Trophoblast cell (in vitro differentiated cells and primary cell): Measurements from ENCODE around the gene WDR45.
A peak's percentile ranks its signal among the peaks of the same experiment; 100 is the strongest.

Experiments used
- DNase-seq, 2 donors: peaks; one replicate each; pipeline ENCODE4 v3.0.0-alpha.2; 2016
- H2AFZ ChIP-seq: 2 replicates; pipeline ENCODE4 v1.6.1; 2013; ENCODE audit warnings: low read length, moderate library complexity, mild to moderate bottlenecking; ENCODE audit not compliant: insufficient read depth, poor library complexity
- H2AK5ac ChIP-seq: 2 replicates; pipeline ENCODE4 v1.6.1; 2013; ENCODE audit warnings: mild to moderate bottlenecking, low read length
- H2BK120ac ChIP-seq: 2 replicates; pipeline ENCODE4 v1.6.1; 2013; ENCODE audit warnings: low read length, mild to moderate bottlenecking, moderate library complexity; ENCODE audit not compliant: insufficient read depth, poor library complexity
- H2BK12ac ChIP-seq: 2 replicates; pipeline ENCODE4 v1.6.1; 2013; ENCODE audit warnings: mild to moderate bottlenecking, low read length, moderate library complexity
- H2BK5ac ChIP-seq: 2 replicates; pipeline ENCODE4 v1.6.1; 2013; ENCODE audit warnings: low read length, low read depth, moderate library complexity, mild to moderate bottlenecking; ENCODE audit not compliant: poor library complexity
- H3K14ac ChIP-seq: 2 replicates; pipeline ENCODE4 v1.6.1; 2013; ENCODE audit warnings: mild to moderate bottlenecking, low read length
- H3K18ac ChIP-seq: 2 replicates; pipeline ENCODE4 v1.6.1; 2013; ENCODE audit warnings: mild to moderate bottlenecking, low read length
- H3K23ac ChIP-seq: 2 replicates; pipeline ENCODE4 v1.6.1; 2013; ENCODE audit warnings: low read length
- H3K27ac ChIP-seq: 2 replicates; pipeline ENCODE4 v1.5.1; 2013; ENCODE audit warnings: low read depth, mild to moderate bottlenecking, inconsistent platforms, low read length, moderate library complexity
- H3K27me3 ChIP-seq: 2 replicates; pipeline ENCODE4 v1.6.1; 2013; ENCODE audit warnings: inconsistent platforms, mild to moderate bottlenecking, low read length, moderate library complexity; ENCODE audit not compliant: insufficient read depth
- H3K36me3 ChIP-seq, 2 experiments: 1 replicate in 1 of 2; 2 replicates in 1 of 2; pipeline ENCODE4 v1.6.1; 2013; ENCODE audit warnings: low read length in 2 of 2, mild to moderate bottlenecking in 2 of 2, moderate library complexity in 1 of 2; ENCODE audit not compliant: insufficient read depth in 2 of 2, control insufficient read depth in 1 of 2
- H3K4ac ChIP-seq: 2 replicates; pipeline ENCODE4 v1.6.1; 2013; ENCODE audit warnings: low read depth, mild to moderate bottlenecking, low read length, moderate library complexity
- H3K4me1 ChIP-seq, 2 experiments: 1 replicate in 1 of 2; 2 replicates in 1 of 2; pipeline ENCODE4 v1.6.1; 2013; ENCODE audit warnings: low read length in 2 of 2, mild to moderate bottlenecking in 2 of 2, moderate library complexity in 1 of 2; ENCODE audit not compliant: insufficient read depth in 2 of 2, control insufficient read depth in 1 of 2
- H3K4me2 ChIP-seq: 2 replicates; pipeline ENCODE4 v1.6.1; 2013; ENCODE audit warnings: inconsistent platforms, mild to moderate bottlenecking, low read length, moderate library complexity
- H3K4me3 ChIP-seq: 2 replicates; pipeline ENCODE4 v1.5.1; 2013; ENCODE audit warnings: mild to moderate bottlenecking, low read depth, low read length, inconsistent platforms
- H3K79me1 ChIP-seq: one replicate; pipeline ENCODE4 v1.6.1; 2013; ENCODE audit warnings: low read length
- H3K79me2 ChIP-seq: 2 replicates; pipeline ENCODE4 v1.6.1; 2013; ENCODE audit warnings: low read length, mild to moderate bottlenecking; ENCODE audit not compliant: control insufficient read depth, insufficient read depth, poor library complexity
- H3K9ac ChIP-seq: 2 replicates; pipeline ENCODE4 v1.6.1; 2013; ENCODE audit warnings: mild to moderate bottlenecking, low read length
- H3K9me3 ChIP-seq: 2 replicates; pipeline ENCODE4 v1.6.1; 2013; ENCODE audit warnings: low read depth, mild to moderate bottlenecking, control low read depth, inconsistent platforms, low read length; ENCODE audit not compliant: insufficient read depth
- H4K12ac ChIP-seq: 2 replicates; pipeline ENCODE4 v1.6.1; 2013; ENCODE audit warnings: low read depth, mild to moderate bottlenecking, low read length, moderate library complexity
- H4K8ac ChIP-seq: 2 replicates; pipeline ENCODE4 v1.6.1; 2013; ENCODE audit warnings: low read depth, mild to moderate bottlenecking, low read length, moderate library complexity
- H4K91ac ChIP-seq: one replicate; pipeline ENCODE4 v1.6.1; 2013; ENCODE audit warnings: low read depth, mild to moderate bottlenecking, low read length, moderate library complexity
- WGBS: extraction: QIAGEN DNeasy Blood & Tissue Kit; methylation state at CpG from one replicate; pipeline ENCODE4 v1.1.7; 2013; ENCODE audit warnings: missing lambda C conversion rate; ENCODE audit not compliant: insufficient read length, insufficient coverage; ENCODE audit errors: extremely low coverage; 5-methylcytosine and 5-hydroxymethylcytosine counted together

The WDR45 gene

GRCh38 chrX:49111791-49112190 is 32.1 kb upstream of the WDR45 start:
- no peak overlapping the region for H2AFZ ChIP-seq
- H2BK12ac ChIP-seq: no peak overlapping the region
- no peak overlapping the region for H3K9ac ChIP-seq
- H3K18ac ChIP-seq: no peak overlapping the region
- no peak overlapping the region for H3K27ac ChIP-seq
- no peak overlapping the region for H2BK120ac ChIP-seq
- no peak overlapping the region for H4K12ac ChIP-seq
- no peak overlapping the region for H3K4me2 ChIP-seq
- no peak overlapping the region for H2AK5ac ChIP-seq
- H3K4me3 ChIP-seq: no peak overlapping the region
- no peak overlapping the region for H2BK5ac ChIP-seq
- H3K4ac ChIP-seq: no peak overlapping the region
- WGBS: no CpG with 5 or more reads among the region's 3 CpGs
- DNase-seq: no peak
- H3K27me3 ChIP-seq: no peaks in the 10 kb centered on the region
- H3K9me3 ChIP-seq: no peaks in the 10 kb centered on the region
- no peaks in the 10 kb centered on the region for H3K4me1 ChIP-seq
- H3K23ac ChIP-seq: no peak overlapping the region
- no peak overlapping the region for H3K14ac ChIP-seq
- H4K91ac ChIP-seq: no peak overlapping the region
- H4K8ac ChIP-seq: no peak overlapping the region
- peaks cover 36 to 45% of the 10 kb centered on the region in 2 experiments for H3K36me3 ChIP-seq
- no peaks in the 10 kb centered on the region for H3K79me2 ChIP-seq
- no peaks in the 10 kb centered on the region for H3K79me1 ChIP-seq

DNA sequence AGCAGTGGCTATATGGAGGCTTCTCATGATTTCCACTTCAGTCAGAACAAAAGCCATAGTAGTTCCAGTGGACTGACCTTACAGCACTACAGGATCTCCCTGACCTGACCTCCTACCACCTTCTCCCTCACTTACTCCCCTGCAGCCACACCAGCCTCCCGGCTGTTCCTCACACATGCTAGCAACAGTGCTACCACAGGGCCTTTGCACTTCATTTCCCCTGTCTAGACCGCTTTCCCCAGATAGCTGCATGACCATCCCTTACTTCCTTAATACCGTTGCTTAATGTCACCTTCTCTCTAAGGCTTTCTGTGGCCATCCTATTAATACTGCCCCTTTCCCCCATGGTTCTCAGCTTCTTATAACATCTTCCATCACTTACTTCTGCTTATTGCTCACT is 30.7 kb upstream of the WDR45 start:
- Histone ChIP-seq H3K18ac (no peak overlapping the region), H3K4ac (no peak overlapping the region), H2BK5ac (no peak overlapping the region), H3K36me3 (peaks cover 23 to 31% of the 10 kb centered on the region in 2 experiments), H3K79me1 (no peaks in the 10 kb centered on the region), H2AK5ac (no peak overlapping the region), H3K79me2 (no peaks in the 10 kb centered on the region), H2BK12ac (no peak overlapping the region), H3K27me3 (no peaks in the 10 kb centered on the region), H4K12ac (no peak overlapping the region), H2BK120ac (no peak overlapping the region), H3K4me2 (no peak overlapping the region), H4K91ac (no peak overlapping the region), H3K9me3 (no peaks in the 10 kb centered on the region), H3K4me3 (no peak overlapping the region), H3K27ac (no peak overlapping the region), H3K14ac (no peak overlapping the region), H3K9ac (no peak overlapping the region), H4K8ac (no peak overlapping the region), H2AFZ (no peak overlapping the region), H3K4me1 (no peaks in the 10 kb centered on the region), H3K23ac (no peak overlapping the region)
- no peak for DNase-seq
- WGBS: no CpG with 5 or more reads among the region's 3 CpGs

DNA sequence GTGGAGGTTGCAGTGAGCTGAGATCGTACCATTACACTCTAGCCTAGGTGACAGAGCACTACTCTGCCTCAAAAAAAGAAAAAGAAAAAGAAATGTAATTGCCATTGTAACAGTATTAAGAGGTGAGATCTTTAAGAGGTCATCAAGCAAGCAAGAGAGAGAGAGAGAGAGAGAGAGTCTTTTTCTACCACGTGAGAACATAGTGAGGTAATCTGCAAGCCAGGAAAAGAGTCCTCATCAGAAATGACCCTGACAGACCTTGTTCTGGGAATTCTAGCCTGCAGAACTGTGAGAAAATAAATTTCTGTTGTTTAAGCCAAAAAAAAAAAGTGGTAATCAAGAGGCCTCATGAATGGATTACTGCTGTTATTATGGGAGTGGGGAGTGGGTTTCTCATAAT is 29.0 kb upstream of the WDR45 start:
- Histone ChIP-seq H2BK5ac (no peak overlapping the region), H3K4me1 (no peaks in the 10 kb centered on the region), H2BK120ac (no peak overlapping the region), H3K9me3 (no peaks in the 10 kb centered on the region), H3K79me1 (no peaks in the 10 kb centered on the region), H3K9ac (no peak overlapping the region), H3K36me3 (peaks cover 17 to 24% of the 10 kb centered on the region in 2 experiments), H3K79me2 (no peaks in the 10 kb centered on the region), H2AFZ (no peak overlapping the region), H3K18ac (no peak overlapping the region), H3K14ac (no peak overlapping the region), H4K91ac (no peak overlapping the region), H3K4ac (no peak overlapping the region), H2BK12ac (no peak overlapping the region), H3K27me3 (no peaks in the 10 kb centered on the region), H3K23ac (no peak overlapping the region), H3K4me2 (no peak overlapping the region), H4K8ac (no peak overlapping the region), H3K4me3 (no peak overlapping the region), H4K12ac (no peak overlapping the region), H3K27ac (no peak overlapping the region), H2AK5ac (no peak overlapping the region)
- WGBS: no CpG with 5 or more reads among the region's 2 CpGs
- DNase-seq: no peak

GRCh38 chrX:49106930-49107329 is 27.2 kb upstream of the WDR45 start:
- WGBS: no CpG with 5 or more reads among the region's 7 CpGs
- Histone ChIP-seq H2BK12ac (no peak overlapping the region), H3K27me3 (no peaks in the 10 kb centered on the region), H2AK5ac (no peak overlapping the region), H3K79me2 (no peaks in the 10 kb centered on the region), H4K12ac (no peak overlapping the region), H4K91ac (no peak overlapping the region), H4K8ac (no peak overlapping the region), H3K9me3 (no peaks in the 10 kb centered on the region), H3K14ac (no peak overlapping the region), H2BK5ac (no peak overlapping the region), H3K79me1 (no peaks in the 10 kb centered on the region), H3K36me3 (peaks cover 8 to 15% of the 10 kb centered on the region in 2 experiments), H3K23ac (no peak overlapping the region), H3K27ac (no peak overlapping the region), H3K4me1 (no peaks in the 10 kb centered on the region), H3K4ac (no peak overlapping the region), H2AFZ (no peak overlapping the region), H3K4me3 (no peak overlapping the region), H2BK120ac (no peak overlapping the region), H3K18ac (no peak overlapping the region), H3K9ac (no peak overlapping the region), H3K4me2 (no peak overlapping the region)
- DNase-seq: peak; percentile 20 to 60
